HEK293 (cell line): ENCODE data around the gene ERAP2.

Experiments
- CTCF ChIA-PET: fragments of 350-600 bp; formaldehyde crosslinking; extraction: SDS; loops from one replicate; lab custom pipeline; 2021; ENCODE audit warnings: antibody characterized with exemption; lab: Yijun Ruan, JAX
- POLR2A ChIA-PET: fragments of 300-600 bp; formaldehyde crosslinking; extraction: SDS; loops from one replicate; lab custom pipeline; 2020; ENCODE audit warnings: antibody characterized with exemption, inconsistent platforms; lab: Yijun Ruan, JAX
- H3K27ac ChIP-seq: fragments of 200-500 bp; sonication (Bioruptor generic); 2 replicates; pipeline ENCODE4 v1.5.1; 2014; ENCODE audit warnings: low read depth, low read length, control low read depth, inconsistent platforms; ENCODE audit errors: extremely low read depth
- H3K36me3 ChIP-seq, 2 experiments: fragments of 200-500 bp in 1 of 2; sonication (Bioruptor generic) in 1 of 2; 1 replicate in 1 of 2; 2 replicates in 1 of 2; pipeline ENCODE4 v1.5.1; 2014 to 2017; ENCODE audit warnings: inconsistent platforms in 2 of 2, low read length in 2 of 2; ENCODE audit not compliant: control insufficient read depth in 2 of 2, insufficient read depth in 1 of 2
- H3K4me1 ChIP-seq: fragments of 200-500 bp; sonication (Bioruptor generic); 2 replicates; pipeline ENCODE4 v1.5.1; 2014; ENCODE audit warnings: mild to moderate bottlenecking, low read length, inconsistent platforms; ENCODE audit not compliant: control insufficient read depth, insufficient read depth
- H3K4me3 ChIP-seq: 2 replicates; pipeline ENCODE4 v1.5.1; 2011; ENCODE audit warnings: low read depth, mild to moderate bottlenecking, control low read depth, low read length, moderate library complexity
- H3K9me3 ChIP-seq: fragments of 200-500 bp; sonication (Bioruptor generic); 2 replicates; pipeline ENCODE4 v1.5.1; 2014; ENCODE audit warnings: low read depth, low read length, inconsistent platforms; ENCODE audit not compliant: control insufficient read depth, insufficient read depth
- BCL6B ChIP-seq: fragments of 450-650 bp; formaldehyde crosslinking; IDR thresholded peaks from 2 replicates; pipeline ENCODE4 v1.5.1; 2017; ENCODE audit warnings: missing biosample characterization, missing genetic modification characterization
- FEZF1 ChIP-seq: fragments of 450-650 bp; formaldehyde crosslinking; IDR thresholded peaks from 2 replicates; pipeline ENCODE4 v1.5.1; 2016; ENCODE audit warnings: missing biosample characterization, missing genetic modification characterization
- KLF8 ChIP-seq: fragments of 450-650 bp; formaldehyde crosslinking; IDR thresholded peaks from 2 replicates; pipeline ENCODE4 v1.5.1; 2016; ENCODE audit warnings: missing biosample characterization, missing genetic modification characterization
- MZF1 ChIP-seq: fragments of 450-650 bp; formaldehyde crosslinking; IDR thresholded peaks from 2 replicates; pipeline ENCODE4 v1.5.1; 2017; ENCODE audit warnings: missing biosample characterization, missing genetic modification characterization, borderline replicate concordance
- PRDM1 ChIP-seq: fragments of 450-650 bp; formaldehyde crosslinking; IDR thresholded peaks from 2 replicates; pipeline ENCODE4; 2016; ENCODE audit warnings: missing biosample characterization, missing genetic modification characterization
- ZBTB1 ChIP-seq: fragments of 450-650 bp; formaldehyde crosslinking; IDR thresholded peaks from 2 replicates; pipeline ENCODE4 v1.5.1; 2016; ENCODE audit warnings: missing biosample characterization, missing genetic modification characterization
- ZBTB17 ChIP-seq: fragments of 450-650 bp; formaldehyde crosslinking; IDR thresholded peaks from 2 replicates; pipeline ENCODE4 v1.5.1; 2016; ENCODE audit warnings: missing biosample characterization, missing genetic modification characterization
- ZBTB48 ChIP-seq: fragments of 450-650 bp; formaldehyde crosslinking; IDR thresholded peaks from 2 replicates; pipeline ENCODE4 v1.5.1; 2016; ENCODE audit warnings: missing biosample characterization, missing genetic modification characterization
- ZNF335 ChIP-seq: fragments of 450-650 bp; formaldehyde crosslinking; conservative IDR thresholded peaks from 2 replicates; pipeline ENCODE4 v1.5.1; 2016; ENCODE audit warnings: missing biosample characterization, missing genetic modification characterization
- ZNF426 ChIP-seq: fragments of 450-650 bp; formaldehyde crosslinking; IDR thresholded peaks from 2 replicates; pipeline ENCODE4 v1.5.1; 2017; ENCODE audit warnings: missing biosample characterization, missing genetic modification characterization, mild to moderate bottlenecking, inconsistent platforms, moderate library complexity
- ZNF558 ChIP-seq: fragments of 450-650 bp; formaldehyde crosslinking; IDR thresholded peaks from 2 replicates; pipeline ENCODE4 v1.5.1; 2016; ENCODE audit warnings: missing biosample characterization, missing genetic modification characterization
- ZNF600 ChIP-seq: fragments of 450-650 bp; formaldehyde crosslinking; IDR thresholded peaks from 2 replicates; pipeline ENCODE4 v1.5.1; 2016; ENCODE audit warnings: missing biosample characterization, missing genetic modification characterization

Gene ERAP2

GRCh38 chr5:96968074-96968473, 91.8 kb downstream of the ERAP2 start (continued):
- TF ChIP-seq PRDM1 (tag by site-specific recombination): peak; percentile 73

GRCh38 chr5:96968614-96969013, 92.3 kb downstream of the ERAP2 start:
- Histone ChIP-seq H3K9me3 (no peaks in the 10 kb centered on the region), H3K27ac (0 out of 2 replicates have a peak overlapping the region, but pooled peaks have one; percentile 14), H3K4me1 (peaks cover 16% of the 10 kb centered on the region), H3K36me3 (no peaks in the 10 kb centered on the region), H3K4me3 (no peak overlapping the region)
- ChIA-PET CTCF (interaction anchor here (0.9 kb wide), 1 partner anchor 45 kb away, joined by 3 read pairs; no protein-coding TSS in a partner anchor), POLR2A (no interaction called here)
- TF ChIP-seq BCL6B (tag by site-specific recombination) (no peak), ZBTB1 (no peak), ZNF558 (tag by site-specific recombination) (peak; percentile 94), ZBTB17 (tag by site-specific recombination) (peak; percentile 27; the same call in 1 of the 2 replicates), FEZF1 (tag by site-specific recombination) (no peak), ZBTB48 (tag by site-specific recombination) (peak; percentile 71; the same call in 1 of the 2 replicates), ZNF426 (tag by site-specific recombination) (no peak), MZF1 (tag by site-specific recombination) (peak; percentile 82; the same call in 1 of the 2 replicates), KLF8 (tag by site-specific recombination) (no peak), ZNF335 (tag by site-specific recombination) (peak; percentile 67), ZNF600 (tag by site-specific recombination) (peak; percentile 59; the same call in 1 of the 2 replicates)
